ENCODE measurements around the gene IQSEC1.
"Not testable (repeated sequence)": the region's sequence is repeated elsewhere in the genome, so short reads cannot be mapped to it uniquely, and the experiment has no call there.

The IQSEC1 gene

GRCh38 chr3:12870942-12871341, 202.3 kb downstream of the IQSEC1 start:
- no peak for DNase-seq (ENCODE audit: low read depth)

- DNase-seq (ENCODE audit: low read depth): no peak
Observed at GRCh38 chr3:12869035-12869621, 204.1 kb downstream of the IQSEC1 start.

DNA sequence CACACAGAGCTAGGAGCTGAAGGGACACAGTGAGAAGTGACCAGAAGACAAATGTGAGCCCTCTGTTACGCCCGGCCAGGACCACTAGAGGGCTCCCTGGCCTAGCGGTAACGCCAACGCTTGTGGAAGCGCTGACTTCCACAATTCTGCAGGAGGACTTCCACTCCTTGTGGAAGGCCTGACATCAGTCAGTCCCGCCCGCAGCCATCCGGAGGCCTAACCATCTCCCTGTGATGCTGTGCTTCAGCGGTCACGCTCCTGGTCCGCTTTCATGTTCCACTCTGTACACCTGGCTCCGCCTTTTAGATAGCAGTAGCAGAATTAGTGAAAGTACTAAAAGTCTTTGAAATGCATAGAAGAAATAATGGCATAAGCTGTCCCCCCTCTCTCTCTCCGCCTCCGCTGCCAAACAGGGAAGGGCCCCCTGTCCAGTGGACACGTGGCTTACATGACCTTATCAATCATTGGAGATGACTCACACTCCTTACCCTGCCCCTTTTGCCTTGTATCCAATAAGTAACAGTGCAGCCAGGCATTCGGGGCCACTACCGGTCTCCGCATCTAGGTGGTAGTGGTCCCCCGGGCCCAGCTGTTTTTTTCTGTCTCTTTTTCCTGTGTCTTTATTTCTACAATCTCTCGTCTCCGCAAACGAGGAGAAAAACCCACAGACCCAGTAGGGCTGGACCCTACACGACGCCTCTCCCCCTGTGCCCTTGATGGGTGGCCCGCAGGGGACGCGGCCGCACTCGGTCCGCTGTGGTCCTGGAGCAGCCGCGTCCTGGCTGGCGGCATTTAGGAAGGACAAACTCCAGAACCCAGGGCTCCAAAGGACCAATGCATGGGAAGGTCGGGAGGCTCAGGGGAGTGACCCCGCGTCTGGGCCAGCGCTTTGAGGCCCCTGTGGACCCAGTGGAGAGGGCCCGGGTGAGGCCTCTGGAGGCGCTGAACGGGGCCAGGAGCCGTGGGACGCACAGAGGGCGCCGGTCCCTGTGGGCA, 204.9 kb downstream of the IQSEC1 start:
- peak; percentile 44 for DNase-seq (ENCODE audit: low read depth)

GRCh38 chr3:12866836-12867235, 206.4 kb downstream of the IQSEC1 start:
- DNase-seq (ENCODE audit: low read depth): no peak

DNA sequence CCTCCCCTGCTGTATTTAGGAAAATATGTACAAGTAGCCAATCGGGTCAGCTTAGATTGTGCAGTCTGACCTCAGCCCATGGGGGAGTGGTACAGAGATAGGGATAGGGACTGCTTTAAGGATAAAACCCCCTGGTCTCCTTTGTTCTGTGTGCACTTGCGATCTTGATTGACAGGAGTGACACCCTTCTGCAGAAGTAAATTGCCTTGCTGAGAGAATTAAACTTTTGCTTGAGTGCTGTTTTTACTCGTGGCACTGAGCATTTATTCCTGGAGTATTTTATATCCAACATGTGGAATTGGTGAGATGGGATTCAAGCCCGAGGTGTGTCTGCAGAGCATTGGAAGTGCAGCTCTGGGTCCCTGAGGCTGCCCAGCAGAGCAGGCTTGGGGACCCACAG, 208.0 kb downstream of the IQSEC1 start:
- DNase-seq (ENCODE audit: low read depth): no peak

GRCh38 chr3:12862387-12862786, 210.8 kb downstream of the IQSEC1 start:
- DNase-seq (ENCODE audit: low read depth): no peak

GRCh38 chr3:12861611-12862010, 211.6 kb downstream of the IQSEC1 start:
- no peak for DNase-seq (ENCODE audit: low read depth)

GRCh38 chr3:12859840-12860239, 213.4 kb downstream of the IQSEC1 start:
- no peak for DNase-seq (ENCODE audit: low read depth)

- no peak for DNase-seq (ENCODE audit: low read depth)
Observed at GRCh38 chr3:12856626-12857025, 216.6 kb downstream of the IQSEC1 start.

DNA sequence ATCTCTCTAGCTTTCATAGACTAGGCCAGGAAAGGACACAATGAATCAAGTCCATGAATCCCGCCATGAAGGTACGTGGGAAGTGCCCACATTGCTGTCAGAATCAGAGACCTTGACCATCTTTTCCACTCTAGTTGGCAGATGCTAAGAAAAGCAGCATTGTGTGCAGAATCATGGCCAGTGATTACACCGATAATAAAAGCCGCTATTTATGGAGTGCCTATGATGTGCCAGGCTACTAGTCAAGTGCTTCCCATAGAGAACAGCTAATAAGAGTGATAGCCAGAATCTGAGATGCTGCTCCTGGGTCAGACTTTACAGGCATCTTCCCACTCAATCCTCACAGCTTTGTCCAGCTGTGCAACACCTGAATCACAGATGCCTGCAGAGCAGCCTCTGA, 218.7 kb downstream of the IQSEC1 start:
- no peak for DNase-seq (ENCODE audit: low read depth)

GRCh38 chr3:12853847-12854246, 219.4 kb downstream of the IQSEC1 start:
- DNase-seq (ENCODE audit: low read depth): not testable (repeated sequence)

- DNase-seq (ENCODE audit: low read depth): no peak
Observed at GRCh38 chr3:12852201-12852600, 221.0 kb downstream of the IQSEC1 start.

Data from activated T-cell treated with anti-CD3 and anti-CD28 coated beads for 1 hour (primary cell).